Measurements from ENCODE around the gene LRRC70.
"Not testable (repeated sequence)": the region's sequence is repeated elsewhere in the genome, so short reads cannot be mapped to it uniquely, and the experiment has no call there.

The LRRC70 gene

GRCh38 chr5:62578540-62578939, at the start of gene LRRC70:
TSS of gene LRRC70 (plus strand) at chr5:62578819. CDS start at chr5:62579439, 620 bp downstream.
- DNase-seq (ENCODE audit: low spot score): no peak

GRCh38 chr5:62533597-62533996, 45.0 kb upstream of the LRRC70 start:
- no peak for DNase-seq (ENCODE audit: low spot score)

GRCh38 chr5:62534461-62535236, 44.0 kb upstream of the LRRC70 start:
- DNase-seq (ENCODE audit: low spot score): no peak

- DNase-seq (ENCODE audit: low spot score): no peak
Measured at GRCh38 chr5:62536232-62536631, 42.4 kb upstream of the LRRC70 start.

- DNase-seq (ENCODE audit: low spot score): no peak
Measured at GRCh38 chr5:62536783-62537182, 41.8 kb upstream of the LRRC70 start.

- DNase-seq (ENCODE audit: low spot score): peak; percentile 75
Measured at GRCh38 chr5:62538017-62538942, 40.3 kb upstream of the LRRC70 start.

GRCh38 chr5:62542720-62543119, 35.9 kb upstream of the LRRC70 start:
- DNase-seq (ENCODE audit: low spot score): no peak

GRCh38 chr5:62547945-62548630, 30.5 kb upstream of the LRRC70 start:
- DNase-seq (ENCODE audit: low spot score): no peak

- DNase-seq (ENCODE audit: low spot score): no peak
Measured at GRCh38 chr5:62550103-62550502, 28.5 kb upstream of the LRRC70 start.

- no peak for DNase-seq (ENCODE audit: low spot score)
Measured at GRCh38 chr5:62555930-62556329, 22.7 kb upstream of the LRRC70 start.

GRCh38 chr5:62558941-62559340, 19.7 kb upstream of the LRRC70 start:
- DNase-seq (ENCODE audit: low spot score): no peak

- no peak for DNase-seq (ENCODE audit: low spot score)
Measured at GRCh38 chr5:62560786-62561185, 17.8 kb upstream of the LRRC70 start.

- DNase-seq (ENCODE audit: low spot score): no peak
Measured at GRCh38 chr5:62561896-62562295, 16.7 kb upstream of the LRRC70 start.

GRCh38 chr5:62562867-62563266, 15.8 kb upstream of the LRRC70 start:
- no peak for DNase-seq (ENCODE audit: low spot score)

- no peak for DNase-seq (ENCODE audit: low spot score)
Measured at GRCh38 chr5:62564101-62564500, 14.5 kb upstream of the LRRC70 start.

- DNase-seq (ENCODE audit: low spot score): not testable (repeated sequence)
Measured at GRCh38 chr5:62565740-62566139, 12.9 kb upstream of the LRRC70 start.

GRCh38 chr5:62568143-62568542, 10.5 kb upstream of the LRRC70 start:
- no peak for DNase-seq (ENCODE audit: low spot score)

- DNase-seq (ENCODE audit: low spot score): no peak
Measured at GRCh38 chr5:62568800-62569432, 9.7 kb upstream of the LRRC70 start.

GRCh38 chr5:62569470-62569869, 9.1 kb upstream of the LRRC70 start:
- no peak for DNase-seq (ENCODE audit: low spot score)

GRCh38 chr5:62572918-62573514, 5.6 kb upstream of the LRRC70 start:
- no peak for DNase-seq (ENCODE audit: low spot score)

GRCh38 chr5:62574599-62574998, 4.0 kb upstream of the LRRC70 start:
- no peak for DNase-seq (ENCODE audit: low spot score)

- DNase-seq (ENCODE audit: low spot score): no peak
Measured at GRCh38 chr5:62575066-62575465, 3.6 kb upstream of the LRRC70 start.
